IMR-90 (cell line): ENCODE measurements around the gene STX16.

Experiments
- CEBPB ChIP-seq: IDR thresholded peaks from 2 replicates; pipeline ENCODE4 v1.6.1; 2012; ENCODE audit warnings: low read depth, low read length, improper control_type of control experiment
- CHD1 ChIP-seq: IDR thresholded peaks from 2 replicates; pipeline ENCODE4 v1.6.1; 2012; ENCODE audit warnings: low read depth, low read length, improper control_type of control experiment
- CTCF ChIP-seq: conservative IDR thresholded peaks from 2 replicates; pipeline ENCODE4 v1.5.1; 2012; ENCODE audit warnings: mild to moderate bottlenecking, low read depth, low read length, improper control_type of control experiment
- FOS ChIP-seq: fragments of 150-350 bp; IDR thresholded peaks from 2 replicates; pipeline ENCODE4 v1.6.1; 2016; ENCODE audit warnings: low read depth, low read length
- MAFK ChIP-seq: IDR thresholded peaks from 2 replicates; pipeline ENCODE4 v1.6.1; 2012; ENCODE audit warnings: low read depth, low read length, improper control_type of control experiment
- POLR2A ChIP-seq: IDR thresholded peaks from 2 replicates; pipeline ENCODE4 v1.6.1; 2012; ENCODE audit warnings: mild to moderate bottlenecking, low read depth, low read length
- RAD21 ChIP-seq: IDR thresholded peaks from 2 replicates; pipeline ENCODE4 v1.6.1; 2012; ENCODE audit warnings: low read length, improper control_type of control experiment
- RFX5 ChIP-seq: IDR thresholded peaks from 2 replicates; pipeline ENCODE4 v1.8.0; 2012; ENCODE audit warnings: low read depth, mild to moderate bottlenecking, low read length, moderate library complexity
- SMC3 ChIP-seq: fragments of 150-350 bp; IDR thresholded peaks from 2 replicates; pipeline ENCODE4 v1.6.1; 2016; ENCODE audit warnings: low read depth, mild to moderate bottlenecking, antibody characterized with exemption, low read length, moderate library complexity
- USF2 ChIP-seq: fragments of 150-350 bp; IDR thresholded peaks from 2 replicates; pipeline ENCODE4 v1.6.1; 2017; ENCODE audit warnings: mild to moderate bottlenecking, antibody characterized with exemption, low read length, low read depth

- TF ChIP-seq CTCF (no peak), POLR2A (no peak), FOS (no peak), USF2 (no peak), RAD21 (no peak), SMC3 (no peak), CEBPB (no peak), MAFK (no peak), CHD1 (no peak), RFX5 (no peak)
These were observed 42.8 kb upstream of the STX16 start for GRCh38 chr20:58608096-58608840.
